ENCODE data around the gene NR4A3.

DNA sequence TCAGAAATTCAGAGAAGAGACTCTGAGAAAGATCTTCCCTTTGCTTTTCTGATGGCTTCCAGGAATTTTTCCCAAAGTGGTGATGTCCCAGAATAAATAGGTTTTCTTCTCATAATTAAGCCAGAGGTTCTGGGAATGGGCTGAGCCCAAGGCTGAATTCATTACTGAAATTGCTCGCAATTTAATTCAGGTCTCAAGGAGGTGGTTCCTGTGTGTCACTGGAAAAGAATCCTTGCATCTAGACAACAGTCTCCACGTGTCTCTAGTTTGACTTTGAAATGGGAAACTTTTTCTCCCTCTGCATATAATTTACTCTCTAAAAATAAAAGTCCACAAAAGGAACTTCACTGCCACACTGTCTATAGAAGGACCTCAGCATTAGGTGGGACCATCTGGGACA is 57.0 kb downstream of the NR4A3 start:
- TF ChIP-seq, protein P1, sequence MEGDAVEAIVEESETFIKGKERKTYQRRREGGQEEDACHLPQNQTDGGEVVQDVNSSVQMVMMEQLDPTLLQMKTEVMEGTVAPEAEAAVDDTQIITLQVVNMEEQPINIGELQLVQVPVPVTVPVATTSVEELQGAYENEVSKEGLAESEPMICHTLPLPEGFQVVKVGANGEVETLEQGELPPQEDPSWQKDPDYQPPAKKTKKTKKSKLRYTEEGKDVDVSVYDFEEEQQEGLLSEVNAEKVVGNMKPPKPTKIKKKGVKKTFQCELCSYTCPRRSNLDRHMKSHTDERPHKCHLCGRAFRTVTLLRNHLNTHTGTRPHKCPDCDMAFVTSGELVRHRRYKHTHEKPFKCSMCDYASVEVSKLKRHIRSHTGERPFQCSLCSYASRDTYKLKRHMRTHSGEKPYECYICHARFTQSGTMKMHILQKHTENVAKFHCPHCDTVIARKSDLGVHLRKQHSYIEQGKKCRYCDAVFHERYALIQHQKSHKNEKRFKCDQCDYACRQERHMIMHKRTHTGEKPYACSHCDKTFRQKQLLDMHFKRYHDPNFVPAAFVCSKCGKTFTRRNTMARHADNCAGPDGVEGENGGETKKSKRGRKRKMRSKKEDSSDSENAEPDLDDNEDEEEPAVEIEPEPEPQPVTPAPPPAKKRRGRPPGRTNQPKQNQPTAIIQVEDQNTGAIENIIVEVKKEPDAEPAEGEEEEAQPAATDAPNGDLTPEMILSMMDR (IDR thresholded peaks at IDR 0.05; ENCODE audit: low read length), result no peak
- no peak for TF ChIP-seq EZH2 (optimal IDR thresholded peaks at IDR 0.05; ENCODE audit: low read depth, low read length)
